Raji (cell line): ENCODE results near the gene SIGLEC1.

Experiments used
- POLR2A ChIP-seq: IDR thresholded peaks from 2 replicates; pipeline ENCODE4 v1.6.1; 2011; ENCODE audit warnings: low read depth, low read length, control low read depth; ENCODE audit not compliant: insufficient read depth

SIGLEC1 gene

GRCh38 chr20:3716195-3716834 lies 3.9 kb upstream of the SIGLEC1 start:
- TF ChIP-seq POLR2A = no peak

- TF ChIP-seq POLR2A = no peak
Observed at GRCh38 chr20:3714092-3714491, 1.7 kb upstream of the SIGLEC1 start.

GRCh38 chr20:3711484-3711941 lies 887 bp downstream of the SIGLEC1 start:
- TF ChIP-seq POLR2A = no peak

DNA sequence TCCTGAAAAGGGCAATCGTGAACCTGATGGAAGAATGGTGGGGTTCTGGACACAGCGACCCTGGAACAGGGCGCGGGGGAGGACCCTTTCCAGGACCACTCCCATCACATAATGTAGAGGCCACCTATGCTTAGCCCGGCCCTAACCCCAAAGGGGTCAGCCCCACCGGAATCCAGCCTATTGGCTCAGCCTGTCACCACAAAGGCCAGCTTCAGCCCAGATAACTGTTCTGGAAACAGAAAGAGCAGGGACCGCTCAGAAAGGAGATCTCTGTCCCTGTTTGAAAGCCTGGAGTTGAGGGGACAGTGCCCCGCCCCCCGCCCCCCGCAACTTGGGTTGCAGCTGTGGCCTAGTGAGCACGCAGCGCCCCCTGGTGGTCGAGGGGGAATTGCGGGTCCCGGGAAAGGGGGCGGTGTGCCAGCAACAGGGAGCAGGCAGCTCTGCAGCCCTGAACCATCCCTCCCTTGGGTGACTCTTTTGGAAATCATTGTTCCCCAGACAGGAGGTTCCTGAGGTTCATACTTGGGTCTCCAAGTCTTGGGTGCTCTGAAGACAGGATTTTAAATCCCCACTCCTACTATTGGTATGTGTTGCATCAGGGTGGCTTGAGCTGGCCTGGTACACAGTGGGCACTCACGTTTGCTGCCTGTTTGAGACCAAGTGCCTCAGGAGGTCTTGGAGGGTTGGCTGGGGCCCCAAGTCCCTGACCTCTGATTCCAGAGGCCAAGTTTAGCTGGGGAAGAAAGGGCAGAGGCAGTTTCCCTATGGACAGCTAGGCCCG lies 1.5 kb downstream of the SIGLEC1 start:
- no peak for TF ChIP-seq POLR2A

DNA sequence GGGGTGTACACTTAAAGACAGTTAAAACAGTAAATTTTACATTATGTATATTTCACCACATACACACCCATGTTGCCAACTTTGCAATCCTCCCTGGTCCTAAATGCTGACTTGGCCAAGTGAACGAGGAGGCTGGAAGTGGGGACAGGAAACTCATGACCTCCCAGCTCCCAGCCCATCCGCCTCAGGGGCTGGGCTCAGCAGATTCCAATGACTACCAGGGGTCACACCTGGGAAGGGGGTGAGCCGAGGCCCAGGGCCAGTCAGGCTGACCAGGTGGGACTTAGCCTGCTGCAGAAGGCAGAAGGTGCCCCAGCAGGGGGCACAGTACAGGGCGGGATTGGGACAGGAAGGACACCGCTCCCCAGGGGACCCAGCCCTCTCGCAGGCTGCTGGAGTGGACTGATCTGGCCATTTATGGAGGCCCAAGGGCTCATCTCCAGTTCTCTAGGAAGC lies 2.4 kb downstream of the SIGLEC1 start:
- no peak for TF ChIP-seq POLR2A

DNA sequence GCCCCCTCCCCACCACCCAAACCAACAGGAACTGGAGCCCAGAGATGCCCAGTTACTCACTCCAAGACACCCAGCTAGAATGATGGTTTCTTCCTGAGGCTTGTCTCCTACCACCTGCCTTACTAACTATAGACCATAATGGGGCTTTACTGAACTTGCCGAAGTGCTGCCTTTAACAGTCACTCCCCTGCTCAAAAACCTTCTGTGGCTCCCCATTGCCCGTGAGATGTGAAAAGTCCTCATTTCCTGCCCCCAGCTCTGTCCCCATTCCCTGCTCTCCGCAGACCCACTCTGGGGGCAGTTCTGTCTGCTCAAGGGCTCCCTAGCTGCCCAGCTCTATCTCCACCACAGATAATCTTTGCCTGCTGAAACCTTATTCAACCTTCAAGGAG lies 4.9 kb downstream of the SIGLEC1 start:
- no peak for TF ChIP-seq POLR2A

DNA sequence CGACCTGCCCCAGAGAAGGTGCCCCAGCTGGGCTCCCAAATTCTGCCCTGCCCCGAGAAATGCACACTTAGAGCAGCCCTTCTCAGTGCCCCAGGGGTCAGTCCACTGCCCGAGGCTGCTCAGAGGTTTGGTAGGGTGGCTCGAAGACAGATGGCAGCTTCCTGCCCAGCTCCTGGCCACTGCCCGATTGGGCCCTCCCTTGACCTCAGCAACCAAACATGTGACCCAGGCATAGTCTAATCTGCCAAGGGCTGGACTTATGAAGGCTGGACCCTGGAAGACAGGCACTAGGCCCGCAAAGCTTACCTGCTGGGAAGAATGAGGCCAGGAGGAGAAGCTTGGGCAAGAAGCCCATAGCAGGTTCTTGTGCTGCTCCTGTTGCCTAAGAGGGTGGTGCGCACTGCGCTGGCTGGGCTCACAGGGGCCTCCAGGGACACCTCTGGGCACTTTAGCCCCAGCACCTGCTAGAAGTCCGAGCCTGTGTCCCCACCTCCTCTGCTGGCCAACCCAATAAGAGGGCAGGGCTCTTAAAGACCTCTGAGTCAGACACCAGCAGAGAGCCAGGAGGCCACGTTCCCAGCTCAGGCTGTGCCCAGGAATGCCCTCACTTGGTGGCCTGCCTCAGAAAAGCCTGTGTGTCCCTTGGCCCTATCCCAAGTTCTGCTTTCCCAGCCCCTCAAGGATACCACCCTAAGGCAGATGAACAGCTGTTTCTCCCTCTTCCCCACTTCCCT lies 5.5 kb downstream of the SIGLEC1 start:
- TF ChIP-seq POLR2A = no peak

- TF ChIP-seq POLR2A = no peak
Observed at GRCh38 chr20:3705970-3706739, 6.2 kb downstream of the SIGLEC1 start.

DNA sequence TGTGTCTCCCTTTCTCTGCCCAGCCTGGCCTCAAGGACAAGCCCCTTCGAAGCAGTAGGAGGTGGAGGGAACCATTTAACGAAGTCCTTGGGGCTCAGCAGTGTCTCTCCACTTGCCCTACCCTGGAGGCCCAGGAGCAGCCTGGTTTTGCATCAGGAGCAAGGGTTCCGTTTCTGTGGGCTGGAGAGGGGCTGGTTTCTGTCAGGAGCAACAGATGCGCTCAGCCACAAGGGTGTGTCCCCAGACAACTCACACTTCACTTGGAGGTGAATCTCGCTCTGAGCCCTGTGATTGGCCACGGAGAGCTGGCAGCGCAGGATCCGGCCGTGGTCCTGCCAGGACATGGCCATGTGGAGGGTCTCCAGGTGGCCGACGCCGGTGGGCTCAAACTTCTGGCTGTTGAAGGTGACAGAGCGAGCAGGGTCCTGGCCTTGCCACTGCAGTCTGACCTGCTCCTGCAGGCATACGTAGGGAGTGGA lies 6.9 kb downstream of the SIGLEC1 start:
- no peak for TF ChIP-seq POLR2A

- no peak for TF ChIP-seq POLR2A
Observed at GRCh38 chr20:3704087-3704486, 8.3 kb downstream of the SIGLEC1 start.

DNA sequence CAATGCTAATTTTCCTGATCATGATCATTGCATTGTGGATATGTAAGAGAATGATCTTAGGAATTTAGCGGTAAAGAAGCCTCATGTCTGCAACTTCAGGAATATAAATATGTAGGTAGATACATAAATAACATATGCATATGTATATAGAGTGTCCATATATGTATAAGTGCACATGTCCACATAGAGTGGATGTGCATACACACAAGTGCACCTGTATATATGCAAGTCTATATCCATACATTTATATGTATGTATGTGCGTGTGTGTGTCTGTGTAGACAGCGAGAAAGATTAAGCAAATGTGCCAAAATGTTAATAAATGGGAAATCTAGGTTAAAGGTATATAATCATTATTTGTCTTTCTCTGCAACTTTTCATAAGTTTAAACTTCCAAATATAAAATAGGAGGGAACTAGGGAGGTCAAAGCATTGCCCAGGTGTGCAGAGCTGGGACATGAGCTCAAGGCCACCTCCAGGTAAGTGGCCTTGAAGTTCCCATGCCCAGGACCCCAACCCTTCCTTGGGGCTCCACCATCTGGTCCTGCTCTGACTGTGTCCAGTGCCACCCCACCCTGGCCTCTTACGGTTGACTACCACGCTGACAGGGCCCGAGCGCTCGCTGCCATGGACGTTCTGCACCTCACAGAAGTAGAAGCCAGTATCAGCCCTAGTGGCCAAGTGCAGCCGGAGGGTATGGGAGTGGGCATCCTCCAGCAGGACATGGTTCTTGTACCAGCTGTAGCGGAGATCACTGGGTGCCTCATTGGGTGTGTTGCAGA lies 9.6 kb downstream of the SIGLEC1 start:
- no peak for TF ChIP-seq POLR2A

DNA sequence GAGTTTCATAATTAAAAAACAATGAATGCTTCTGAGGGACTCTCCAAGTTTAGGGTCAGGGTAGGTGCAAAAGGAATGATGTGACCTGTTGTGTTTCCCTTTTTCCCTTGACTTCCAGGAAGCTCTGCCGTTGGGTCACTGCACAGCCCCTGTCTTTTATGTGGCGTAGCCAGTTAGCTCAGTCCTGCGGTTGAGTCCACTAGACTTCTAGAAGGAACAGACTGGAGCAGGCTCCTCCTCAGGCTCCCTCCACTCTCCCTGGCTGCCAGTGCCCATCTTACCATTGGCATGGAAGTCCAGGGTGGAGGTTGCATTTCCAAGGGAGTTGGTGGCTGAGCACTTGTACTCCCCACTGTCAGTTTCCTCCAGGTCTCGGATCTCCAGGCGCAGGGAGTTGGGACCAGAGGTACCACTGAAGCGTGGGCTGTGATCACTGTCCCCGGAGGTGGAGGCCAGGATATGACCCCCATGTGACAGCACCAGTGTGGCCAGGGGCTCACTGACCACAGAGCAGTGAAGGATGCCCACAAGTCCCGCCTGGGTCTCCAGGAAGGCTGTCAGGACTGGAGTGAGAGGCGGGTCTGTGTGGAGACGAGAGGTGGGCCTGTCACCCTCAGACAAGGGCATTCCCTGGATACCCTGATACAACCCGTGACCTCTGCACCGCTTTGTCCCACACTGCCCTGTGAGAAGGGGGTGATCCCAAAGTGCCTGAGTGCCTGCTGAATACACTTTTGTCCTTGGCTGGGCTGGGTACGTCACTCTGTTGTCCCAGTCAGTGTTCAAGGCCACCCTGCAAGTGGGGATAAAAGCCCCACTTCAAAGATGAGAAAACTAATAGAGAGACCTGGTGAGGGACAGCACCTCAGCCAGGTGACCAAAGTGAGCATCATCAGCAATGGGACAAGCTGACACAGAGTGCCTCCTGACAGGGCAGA lies 11.1 kb downstream of the SIGLEC1 start:
- no peak for TF ChIP-seq POLR2A

- TF ChIP-seq POLR2A = no peak
Observed at GRCh38 chr20:3699037-3699436, 13.4 kb downstream of the SIGLEC1 start.
